ENCODE data around the gene FDX1.

Gene FDX1

DNA sequence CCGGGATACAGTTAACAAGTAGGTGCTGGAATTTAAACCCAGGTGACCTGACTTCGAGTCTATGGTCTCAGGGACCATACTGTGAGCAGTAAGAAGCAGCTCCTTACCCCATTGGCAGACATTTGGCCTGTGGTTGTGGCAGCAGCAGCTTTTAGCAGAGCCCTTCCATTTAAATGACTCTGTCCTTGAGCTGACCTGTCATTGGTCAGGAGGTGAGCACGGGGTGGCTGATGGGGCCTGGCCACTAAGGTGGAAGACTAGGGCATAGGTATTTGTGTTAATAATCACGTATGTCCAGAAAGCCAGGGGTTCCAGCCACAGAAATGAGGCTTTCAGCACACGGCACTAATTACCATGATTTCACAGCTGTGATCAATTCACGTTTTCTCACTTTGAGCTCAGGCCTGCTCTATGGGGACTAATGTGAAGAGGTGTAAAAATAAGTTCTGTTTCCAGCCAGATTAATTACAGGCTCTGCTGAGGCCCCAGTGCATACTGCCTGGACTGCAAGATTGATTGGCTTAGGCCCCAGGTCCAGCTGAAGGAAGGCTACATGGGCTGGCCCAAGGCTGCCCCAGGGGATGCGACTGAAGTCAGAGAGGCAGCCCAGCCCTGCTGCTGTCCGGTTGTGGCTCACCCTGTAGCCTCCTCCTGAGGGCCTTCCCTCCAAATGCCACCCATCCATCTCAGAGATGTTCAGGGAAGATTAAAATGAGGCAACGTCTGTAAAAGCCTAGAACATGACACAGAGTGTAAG is 76.0 kb downstream of the FDX1 start:
- in situ Hi-C loops (cut with MboI; ENCODE audit: low sequenced_read_pairs): no loop called here

DNA sequence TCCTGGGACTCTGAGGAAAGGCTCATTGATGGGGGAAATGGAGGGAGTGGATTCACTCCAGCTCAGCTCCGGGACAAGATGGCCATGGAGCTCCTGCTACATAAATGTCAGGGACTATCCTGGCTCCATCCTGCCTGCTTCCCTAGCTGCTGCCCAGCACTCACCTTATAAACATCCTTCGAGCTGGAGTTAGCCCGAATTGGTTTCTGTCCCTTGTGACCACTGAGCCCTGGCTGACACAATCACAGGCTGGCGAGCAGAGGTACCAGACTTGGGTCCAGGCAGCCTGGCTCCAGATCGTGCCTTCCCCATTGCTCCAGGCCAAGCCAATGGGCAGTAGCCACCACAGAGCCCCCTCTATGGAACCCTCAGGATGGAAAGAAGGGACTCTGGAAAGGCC is 77.6 kb downstream of the FDX1 start:
- in situ Hi-C loops (cut with MboI; ENCODE audit: low sequenced_read_pairs): no loop called here

DNA sequence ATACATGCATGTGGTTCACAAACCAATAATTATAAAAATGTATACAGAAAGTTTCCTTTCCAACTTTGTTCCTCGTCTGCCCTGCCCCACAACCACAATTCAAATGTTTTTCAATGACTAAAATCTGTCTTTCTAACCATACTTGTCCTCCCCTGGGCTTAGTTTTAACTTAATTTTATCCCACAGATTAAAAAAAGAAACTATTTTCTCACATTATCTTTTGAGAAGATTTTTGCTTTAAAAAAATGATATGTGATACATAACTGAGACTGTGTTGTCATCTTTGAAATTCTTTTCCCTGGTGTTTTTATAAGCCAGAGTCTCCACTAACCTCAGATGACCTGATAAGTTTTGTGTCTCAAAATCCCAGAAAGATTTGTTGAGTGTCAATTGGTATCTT is 79.0 kb downstream of the FDX1 start:
- in situ Hi-C loops (cut with MboI; ENCODE audit: low sequenced_read_pairs): no loop called here

DNA sequence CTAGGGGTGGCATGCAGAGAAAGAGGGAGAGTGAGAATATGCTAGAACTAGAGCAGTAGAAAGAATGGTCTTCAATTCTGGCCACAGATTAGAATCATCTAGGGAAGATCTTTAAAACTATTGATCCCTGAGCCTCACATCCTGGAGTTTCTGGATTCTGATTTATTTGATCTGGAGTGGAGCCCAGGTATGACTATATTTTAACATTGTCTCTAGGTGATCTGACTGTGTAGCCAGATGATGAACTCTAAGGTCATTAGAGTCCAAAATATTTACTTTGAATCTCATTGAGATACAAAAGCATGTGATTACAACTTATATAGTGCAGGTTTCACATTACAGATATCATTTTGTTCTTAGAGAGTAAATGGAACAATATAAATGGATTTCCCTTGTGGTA is 79.7 kb downstream of the FDX1 start:
- in situ Hi-C loops (cut with MboI; ENCODE audit: low sequenced_read_pairs): no loop called here

DNA sequence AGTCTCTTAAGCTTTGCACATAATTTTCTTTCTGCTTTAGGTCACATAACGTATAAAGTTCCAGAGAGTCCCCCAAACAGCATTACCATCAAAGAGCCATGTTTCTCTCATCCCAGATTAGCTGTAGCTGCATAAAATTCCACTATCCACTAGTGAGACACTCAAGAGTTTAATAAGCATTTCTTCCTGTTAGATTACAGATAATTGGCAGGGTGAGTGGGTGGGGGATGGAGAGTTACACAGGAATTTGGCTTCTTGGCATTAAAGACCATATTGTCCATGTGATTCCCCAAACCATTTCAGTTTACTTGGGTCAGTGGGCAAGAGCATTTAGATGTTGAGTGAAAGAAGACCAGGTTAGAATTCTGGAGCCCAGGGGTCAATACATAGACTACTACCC is 82.3 kb downstream of the FDX1 start:
- in situ Hi-C loops (cut with MboI; ENCODE audit: low sequenced_read_pairs): no loop called here

DNA sequence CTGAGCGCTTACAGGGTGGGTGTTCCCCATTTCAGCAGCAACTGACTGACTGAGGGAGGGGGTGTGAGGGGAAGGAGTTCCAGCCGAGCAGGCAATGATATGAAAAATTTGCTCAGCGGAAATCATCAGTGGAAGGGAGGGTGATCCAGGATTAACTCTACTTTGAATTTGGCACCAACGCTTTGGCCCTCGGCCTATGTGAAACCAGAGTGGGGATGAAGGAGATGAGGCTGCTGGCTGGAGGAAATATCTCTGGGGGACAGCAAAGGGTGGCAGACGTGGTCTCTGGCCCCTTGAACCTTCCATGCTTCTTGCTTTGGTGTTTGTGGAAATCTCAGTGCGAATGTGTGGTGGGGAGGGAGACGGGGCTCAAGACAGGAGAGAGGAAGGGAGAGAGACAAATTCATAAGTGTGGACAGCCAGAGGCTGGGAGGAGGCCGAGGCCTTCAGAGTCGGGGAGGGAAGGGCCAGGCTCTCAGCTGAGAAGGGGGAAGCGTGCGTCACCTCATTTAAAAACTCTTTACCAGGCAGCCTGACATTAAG is 83.6 kb downstream of the FDX1 start:
- in situ Hi-C loops (cut with MboI; ENCODE audit: low sequenced_read_pairs): no loop called here

DNA sequence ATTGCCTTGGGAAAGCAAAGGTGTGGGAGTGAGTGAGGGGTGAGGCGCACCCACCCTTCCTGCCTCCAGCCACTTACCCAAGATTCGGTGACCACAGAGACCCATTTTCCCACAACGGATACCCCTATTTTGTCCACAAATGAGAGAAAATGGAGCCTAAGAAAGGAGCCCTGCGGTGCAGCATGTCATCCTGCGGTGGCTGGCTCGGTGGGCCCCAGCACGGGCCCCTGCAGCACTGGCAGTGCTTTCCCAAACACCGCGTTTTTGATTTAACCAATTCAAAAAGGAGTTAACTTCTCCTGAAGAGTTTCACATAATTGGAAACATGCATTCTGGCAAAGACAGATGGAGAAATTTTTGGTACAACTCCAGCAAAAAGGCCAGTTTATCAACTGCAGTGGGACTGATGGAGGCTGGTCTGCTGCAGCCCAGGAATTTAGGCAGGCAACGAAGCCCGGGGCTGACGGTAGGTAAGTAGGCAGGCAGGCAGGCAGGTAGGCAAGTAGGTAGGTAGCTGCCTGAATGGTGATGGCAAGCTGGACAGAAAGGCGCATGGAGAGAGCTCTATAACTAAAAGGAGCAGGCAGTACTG is 84.2 kb downstream of the FDX1 start:
- in situ Hi-C loops (cut with MboI; ENCODE audit: low sequenced_read_pairs): no loop called here
